OCI-LY1 (cell line): ENCODE data around the gene PTK7.
"Not testable (repeated sequence)": the region's sequence is repeated elsewhere in the genome, so short reads cannot be mapped to it uniquely, and the experiment has no call there.

ENCODE experiments used
- EZH2 ChIP-seq: fragments of 200-600 bp; sonication (generic), shearing (Covaris generic); IDR thresholded peaks from 2 replicates; pipeline ENCODE4 v1.8.0; 2017; ENCODE audit warnings: borderline replicate concordance, mixed run types, mild to moderate bottlenecking, antibody characterized with exemption, low read length, moderate library complexity, mixed read lengths
- TF ChIP-seq, protein P1 (sequence below): fragments of 200-600 bp; sonication (generic), shearing (Covaris generic); IDR thresholded peaks from 2 replicates; pipeline ENCODE4 v1.5.1; 2017; ENCODE audit warnings: mild to moderate bottlenecking, antibody characterized with exemption, low read length, moderate library complexity, mixed read lengths

DNA sequence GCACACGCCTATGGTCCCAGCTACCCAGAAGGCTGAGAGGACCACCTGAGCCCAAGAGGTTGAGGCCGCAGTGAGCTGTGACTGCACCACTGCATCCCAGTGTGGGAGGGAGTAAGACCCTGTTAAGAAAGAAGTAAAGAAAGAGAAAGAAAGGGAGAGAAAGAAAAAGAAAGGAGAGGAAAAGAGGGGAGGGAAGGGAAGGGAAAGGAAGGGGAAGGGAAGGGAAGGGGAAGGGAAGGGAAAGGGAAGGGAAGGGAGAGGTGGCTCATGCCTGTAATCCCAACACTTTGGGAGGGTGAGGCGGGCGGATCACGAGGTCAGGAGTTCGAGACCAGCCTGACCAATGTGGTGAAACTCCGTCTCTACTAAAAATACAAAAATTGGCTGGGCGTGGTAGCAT lies 34.6 kb upstream of the PTK7 start:
- TF ChIP-seq, protein P1, sequence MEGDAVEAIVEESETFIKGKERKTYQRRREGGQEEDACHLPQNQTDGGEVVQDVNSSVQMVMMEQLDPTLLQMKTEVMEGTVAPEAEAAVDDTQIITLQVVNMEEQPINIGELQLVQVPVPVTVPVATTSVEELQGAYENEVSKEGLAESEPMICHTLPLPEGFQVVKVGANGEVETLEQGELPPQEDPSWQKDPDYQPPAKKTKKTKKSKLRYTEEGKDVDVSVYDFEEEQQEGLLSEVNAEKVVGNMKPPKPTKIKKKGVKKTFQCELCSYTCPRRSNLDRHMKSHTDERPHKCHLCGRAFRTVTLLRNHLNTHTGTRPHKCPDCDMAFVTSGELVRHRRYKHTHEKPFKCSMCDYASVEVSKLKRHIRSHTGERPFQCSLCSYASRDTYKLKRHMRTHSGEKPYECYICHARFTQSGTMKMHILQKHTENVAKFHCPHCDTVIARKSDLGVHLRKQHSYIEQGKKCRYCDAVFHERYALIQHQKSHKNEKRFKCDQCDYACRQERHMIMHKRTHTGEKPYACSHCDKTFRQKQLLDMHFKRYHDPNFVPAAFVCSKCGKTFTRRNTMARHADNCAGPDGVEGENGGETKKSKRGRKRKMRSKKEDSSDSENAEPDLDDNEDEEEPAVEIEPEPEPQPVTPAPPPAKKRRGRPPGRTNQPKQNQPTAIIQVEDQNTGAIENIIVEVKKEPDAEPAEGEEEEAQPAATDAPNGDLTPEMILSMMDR = not testable (repeated sequence)
- TF ChIP-seq EZH2 = not testable (repeated sequence)
